ENCODE measurements around the gene PRKCQ.

GRCh38 chr10:6579183-6579903 is 733 bp downstream of the PRKCQ start:
- no peak for TF ChIP-seq FOXA1 (IDR thresholded peaks at IDR 0.05)
- no peak for TF ChIP-seq CTCF (IDR thresholded peaks at IDR 0.05; ENCODE audit: low read depth, low read length, missing input control)
- TF ChIP-seq TAF1 (conservative IDR thresholded peaks at IDR 0.05) = no peak
- TF ChIP-seq REST (IDR thresholded peaks at IDR 0.05) = no peak
- TF ChIP-seq GABPA (IDR thresholded peaks at IDR 0.05 in 1 of 2, conservative IDR thresholded peaks at IDR 0.05 in 1 of 2) = no peak

Measured in liver (tissue), 3 donors.